ENCODE results near the gene CPNE5. TPM values are rescaled to one million over a fixed set of nuclear protein-coding genes. Genes with fewer than 3 reads are reported as not detected.

CPNE5 gene
- total and polyA plus RNA-seq, 9 of the 15 experiments (the other 6 are each of a cell fraction or from before 2014, with no cell fraction given) = 0.14 to 1.0 (median 0.46) TPM; not detected in 2

- ATAC-seq = no peak
- no peak for DNase-seq (ENCODE audit: extremely low read depth in 1 of 4, low spot score in 3 of 4)
- TF ChIP-seq ZFP36 (IDR thresholded peaks at IDR 0.05; ENCODE audit: low read depth, low read length, partially characterized antibody) = peak; percentile 76
- TF ChIP-seq HIVEP1 (CRISPR knock-in tag; IDR thresholded peaks at IDR 0.05) = no peak
- TF ChIP-seq KDM5B (IDR thresholded peaks at IDR 0.05; ENCODE audit: insufficient replicate concordance, low read depth, low read length) = no peak
- TF ChIP-seq RBM25 (IDR thresholded peaks at IDR 0.05; ENCODE audit: low read depth, low read length, severe bottlenecking) = peak; percentile 46
- no peak for TF ChIP-seq KLF16 (IDR thresholded peaks at IDR 0.05)
- no peak for TF ChIP-seq SRSF9 (IDR thresholded peaks at IDR 0.05; ENCODE audit: borderline replicate concordance, low read depth, low read length)
- 0 out of 2 replicates have a peak, but pooled peaks have one; percentile 20 for TF ChIP-seq ZFP91 (CRISPR knock-in tag; IDR thresholded peaks at IDR 0.05)
- TF ChIP-seq SPI1 (IDR thresholded peaks at IDR 0.05; ENCODE audit: borderline replicate concordance, low read depth, low read length) = peak; percentile 23; the same call in 1 of the 2 replicates
- no peak for TF ChIP-seq MEF2A (IDR thresholded peaks at IDR 0.05; ENCODE audit: control insufficient read depth, low read depth, low read length)
- no peak for TF ChIP-seq ZKSCAN3 (CRISPR knock-in tag; IDR thresholded peaks at IDR 0.05)
- no peak for TF ChIP-seq ELF2 (CRISPR knock-in tag; IDR thresholded peaks at IDR 0.05)
- TF ChIP-seq POLR2G (IDR thresholded peaks at IDR 0.05; ENCODE audit: low read depth, low read length) = no peak
- TF ChIP-seq ZBTB7A (IDR thresholded peaks at IDR 0.05; ENCODE audit: borderline replicate concordance, control insufficient read depth, low read depth, low read length) = no peak
- no peak for TF ChIP-seq U2AF2 (optimal IDR thresholded peaks at IDR 0.05; ENCODE audit: low read depth, low read length)
- no peak for TF ChIP-seq TOE1 (IDR thresholded peaks at IDR 0.05; ENCODE audit: borderline replicate concordance)
- TF ChIP-seq TOE1 (CRISPR knock-in tag; IDR thresholded peaks at IDR 0.05; ENCODE audit: borderline replicate concordance, low read depth) = no peak
- peak; percentile 14 for TF ChIP-seq DACH1 (IDR thresholded peaks at IDR 0.05; ENCODE audit: partially characterized antibody)
- no peak for TF ChIP-seq ZC3H4 (CRISPR knock-in tag; IDR thresholded peaks at IDR 0.05; ENCODE audit: borderline replicate concordance)
- TF ChIP-seq ZNF785 (CRISPR knock-in tag; IDR thresholded peaks at IDR 0.05) = no peak
- Histone ChIP-seq H3K9ac (ENCODE audit: insufficient read depth in 1 of 2, low read depth in 2 of 2, low read length in 2 of 2) (no peak overlapping the region), H3K27ac (ENCODE audit: extremely low read depth, low read depth, low read length) (no peak overlapping the region), H3K36me3 (ENCODE audit: control insufficient read depth, insufficient read depth, low read length) (no peaks in the 10 kb centered on the region), H3K4me1 (replicated peaks in 1 of 2; ENCODE audit: control insufficient read depth in 2 of 2, insufficient read depth in 2 of 2, low read length in 2 of 2) (peaks cover 0 to 5% of the 10 kb centered on the region in 2 experiments; a peak in 3 of 5 replicates), H3K9me1 (ENCODE audit: control insufficient read depth, insufficient read depth, low read length) (no peaks in the 10 kb centered on the region), H3K9me3 (replicated peaks; ENCODE audit: control insufficient read depth, insufficient read depth, low read depth, low read length) (no peaks in the 10 kb centered on the region), H4K20me1 (replicated peaks; ENCODE audit: control insufficient read depth, insufficient read depth, low read length) (peaks cover 14% of the 10 kb centered on the region; the same call in 1 of the 2 replicates), H3K79me2 (ENCODE audit: control insufficient read depth, insufficient read depth, low read length) (no peaks in the 10 kb centered on the region), H3K4me3 (no peak overlapping the region), H3K4me2 (ENCODE audit: insufficient read depth, low read length) (no peak overlapping the region), H2AFZ (ENCODE audit: low read depth, low read length) (no peak overlapping the region), H3K27me3 (ENCODE audit: control insufficient read depth in 2 of 2, insufficient read depth in 2 of 2, low read length in 2 of 2) (peaks cover 17 to 34% of the 10 kb centered on the region in 2 experiments; a peak in 4 of 5 replicates)
- in situ Hi-C loops (cut with MboI) (loop anchor here (10.0 kb wide), 1 partner anchor 132 kb away; no protein-coding TSS in a partner anchor), intact Hi-C loops (cut with micrococcal nuclease) (no loop called here)
- BruUV-seq (replicated peaks) = no TSS peak
- WGBS (ENCODE audit: insufficient coverage, low coverage, missing lambda C conversion rate) = 5% methylated on average over 4 of the region's 4 CpGs
- ChIA-PET POLR2A (no interaction called here), CTCF (ENCODE audit: low intra/inter-chr PET ratio) (no interaction called here)
- FAIRE-seq = peak; percentile 57
Observed at GRCh38 chr6:36757206-36757605, 82.0 kb downstream of the CPNE5 start.
